COLO668 (cell line): Measurements from ENCODE around the gene BUD23.
"Not testable (repeated sequence)": the region's sequence is repeated elsewhere in the genome, so short reads cannot be mapped to it uniquely, and the experiment has no call there.

Experiments
- DNase-seq: peaks from one replicate; lab custom pipeline; 2025; ENCODE audit not compliant: unreplicated experiment; lab: John Stamatoyannopoulos, UW

BUD23 gene

GRCh38 chr7:73683056-73683787 lies at the start of gene BUD23, which contains the start of gene DNAJC30:
TSS of gene BUD23 (plus strand) at chr7:73683597. CDS start at chr7:73683626, 29 bp downstream.
TSS of gene DNAJC30 (minus strand) at chr7:73683453. CDS start at chr7:73683423, 30 bp downstream.
- DNase-seq = peak; percentile 97

DNA sequence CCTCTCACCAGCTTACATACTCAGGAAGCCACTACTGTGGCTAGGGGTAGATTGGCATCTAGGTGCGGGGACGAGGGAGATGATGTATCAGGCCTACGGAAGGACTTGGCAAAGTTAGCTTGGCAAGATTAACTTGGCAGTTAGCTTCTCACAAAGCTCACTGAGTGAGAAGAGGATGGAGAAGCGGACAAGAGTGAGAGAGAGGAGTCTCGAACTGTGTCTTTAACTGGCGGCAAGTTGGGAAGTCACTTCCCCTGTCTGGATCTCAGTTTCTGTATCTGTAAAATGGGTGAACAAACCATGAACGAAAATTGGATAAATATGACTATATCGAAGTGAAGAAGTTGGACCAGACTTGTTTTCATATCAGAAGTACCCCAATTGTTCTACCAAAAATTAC lies 49.6 kb upstream of the BUD23 start:
- no peak for DNase-seq

GRCh38 chr7:73635428-73636200 lies 47.8 kb upstream of the BUD23 start:
- no peak for DNase-seq

DNA sequence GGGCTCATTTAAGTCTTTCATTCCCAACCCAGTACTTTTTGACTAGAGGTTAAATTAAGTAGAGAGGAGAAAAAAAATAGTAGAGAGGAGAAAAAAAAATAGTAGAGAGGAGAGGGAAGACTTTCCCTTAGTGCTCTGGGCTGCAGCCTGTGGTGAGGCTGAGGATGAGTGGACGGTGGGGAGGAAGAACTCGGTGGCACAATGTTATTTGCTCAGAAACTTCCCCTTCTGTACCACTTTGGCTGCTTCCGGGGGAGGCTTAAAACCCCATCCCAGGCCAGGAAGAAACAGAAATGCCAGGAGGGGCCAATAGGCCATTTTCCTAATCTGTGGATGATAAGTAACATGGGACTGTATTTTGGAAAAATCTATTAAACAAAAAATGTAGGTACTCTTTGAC lies 44.5 kb upstream of the BUD23 start:
- DNase-seq = no peak

DNA sequence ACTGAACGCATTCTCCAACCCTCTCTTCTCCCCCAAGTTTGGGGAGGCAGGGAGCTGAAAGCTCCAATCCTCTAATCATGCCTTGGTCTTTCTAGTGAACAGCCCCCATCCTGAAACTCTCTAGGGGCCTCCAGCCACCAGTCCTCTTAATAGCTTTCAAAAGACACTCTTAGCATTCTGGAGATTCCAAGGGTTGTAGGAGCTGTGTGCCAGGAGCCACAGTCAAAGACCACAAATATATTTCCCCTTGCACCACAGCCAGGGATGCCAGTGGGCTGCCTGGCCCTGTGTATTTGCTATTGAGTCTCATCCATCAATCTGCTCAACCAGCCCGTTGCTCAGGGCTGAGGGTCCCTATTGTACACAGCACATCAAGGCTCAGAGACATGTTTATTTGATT lies 40.6 kb upstream of the BUD23 start:
- no peak for DNase-seq

- DNase-seq = no peak
Observed at GRCh38 chr7:73644688-73645286, 38.6 kb upstream of the BUD23 start.

- no peak for DNase-seq
Observed at GRCh38 chr7:73645643-73646174, 37.7 kb upstream of the BUD23 start.

GRCh38 chr7:73646785-73647724 lies 36.3 kb upstream of the BUD23 start:
- DNase-seq = no peak

DNA sequence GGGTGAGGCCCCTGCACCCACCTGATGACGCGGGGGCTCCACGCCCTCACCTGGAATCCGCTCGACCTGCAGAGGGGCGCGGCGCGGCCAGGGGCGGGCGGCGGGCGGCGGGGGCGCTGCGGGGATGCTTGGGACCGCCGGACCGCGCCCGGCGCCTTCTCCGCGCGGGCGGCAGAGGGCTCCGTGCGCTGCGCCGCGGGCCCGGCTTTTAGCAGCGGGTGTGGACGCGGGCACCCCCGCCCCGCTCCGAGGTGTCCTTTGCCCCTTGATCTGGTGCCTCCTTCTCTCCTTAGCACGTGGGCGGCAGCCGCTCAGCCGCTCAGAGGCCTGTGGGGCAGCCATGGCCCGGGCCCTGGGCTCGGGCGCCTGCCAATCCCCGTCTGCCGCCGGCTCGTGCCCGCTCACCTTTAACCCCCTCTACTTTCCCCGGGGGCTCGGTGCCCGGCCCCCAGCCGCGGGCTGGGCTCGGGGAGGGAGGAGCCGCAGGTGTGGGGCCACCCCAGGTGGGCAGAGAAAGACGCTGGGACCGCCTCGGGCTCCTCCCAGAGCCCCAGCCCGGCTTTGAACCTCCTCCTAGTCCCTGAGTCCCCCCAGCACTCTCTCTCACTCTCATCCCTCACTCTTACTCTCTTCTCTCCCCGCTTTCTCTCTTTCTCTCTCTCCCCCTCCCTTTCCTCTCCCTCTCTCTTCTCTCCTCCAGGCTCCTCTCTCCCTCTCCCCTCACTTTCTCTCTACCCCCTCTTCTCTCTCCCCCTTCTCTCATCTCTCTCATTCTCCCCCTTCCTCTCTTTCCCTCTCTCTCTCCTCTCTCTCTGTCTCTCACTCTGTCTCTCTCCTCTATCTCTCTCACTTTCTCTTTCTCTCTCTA lies 35.4 kb upstream of the BUD23 start:
- DNase-seq = peak; percentile 33

DNA sequence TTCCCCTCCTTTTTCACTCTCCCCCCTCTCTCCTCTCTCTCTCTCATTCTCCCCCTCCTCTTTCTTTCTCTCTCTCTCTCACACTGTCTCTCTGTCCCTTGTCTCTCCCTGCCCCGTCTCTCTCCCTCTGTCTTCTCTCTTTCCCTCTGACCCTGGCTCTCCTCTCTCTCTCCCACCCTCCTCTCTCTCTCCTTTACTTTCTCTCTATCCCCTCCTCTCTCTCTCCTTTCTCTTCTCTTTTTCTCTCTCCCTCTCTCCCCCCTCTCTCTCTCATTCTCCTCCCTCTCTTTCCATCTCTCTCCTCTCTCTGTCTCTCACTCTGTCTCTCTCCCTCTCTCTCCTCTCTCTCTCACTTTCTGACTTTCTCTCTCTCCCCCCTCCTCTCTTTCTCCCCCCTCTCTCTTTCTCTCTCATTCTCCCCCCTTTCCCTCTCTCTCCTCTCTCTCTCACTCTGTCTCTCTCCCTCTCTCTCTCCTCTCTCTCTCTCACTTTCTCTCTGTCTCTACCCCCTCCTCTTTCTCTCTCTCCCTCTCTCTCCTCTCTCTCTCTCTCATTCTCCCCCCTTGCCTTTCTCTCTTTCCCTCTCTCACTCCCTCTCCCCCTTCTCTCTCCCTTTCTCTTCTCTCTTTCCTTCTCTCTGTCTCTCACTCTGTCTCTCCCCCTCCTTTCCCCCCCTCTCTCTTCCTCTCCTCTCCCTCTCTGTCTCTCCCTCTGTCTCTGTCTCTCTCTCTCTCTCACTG lies 34.6 kb upstream of the BUD23 start:
- DNase-seq = no peak

- DNase-seq = no peak
Observed at GRCh38 chr7:73649576-73649975, 33.8 kb upstream of the BUD23 start.

DNA sequence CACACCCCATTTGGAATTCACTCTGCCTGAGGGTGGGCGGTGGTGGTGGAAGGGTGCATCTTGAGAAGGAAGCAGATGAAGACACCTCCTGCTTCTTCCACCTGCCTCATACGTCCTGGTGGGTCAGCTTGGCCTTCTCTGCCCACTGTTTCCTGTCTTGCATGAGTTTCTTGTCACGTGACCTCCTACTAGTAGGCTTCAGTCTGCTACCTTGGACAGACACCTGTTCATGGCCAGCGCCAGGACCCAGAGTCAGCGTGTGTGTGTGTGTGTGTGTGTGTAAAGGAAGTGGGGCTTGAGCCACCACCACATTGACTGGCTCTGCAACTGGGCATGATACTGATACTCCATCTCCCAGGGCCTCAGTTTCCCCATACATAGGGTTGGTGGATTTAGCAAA lies 32.9 kb upstream of the BUD23 start:
- no peak for DNase-seq

- DNase-seq = no peak
Observed at GRCh38 chr7:73652541-73652949, 30.9 kb upstream of the BUD23 start.

GRCh38 chr7:73655309-73655708 lies 28.1 kb upstream of the BUD23 start:
- DNase-seq = not testable (repeated sequence)

GRCh38 chr7:73659983-73660382 lies 23.4 kb upstream of the BUD23 start:
- no peak for DNase-seq

DNA sequence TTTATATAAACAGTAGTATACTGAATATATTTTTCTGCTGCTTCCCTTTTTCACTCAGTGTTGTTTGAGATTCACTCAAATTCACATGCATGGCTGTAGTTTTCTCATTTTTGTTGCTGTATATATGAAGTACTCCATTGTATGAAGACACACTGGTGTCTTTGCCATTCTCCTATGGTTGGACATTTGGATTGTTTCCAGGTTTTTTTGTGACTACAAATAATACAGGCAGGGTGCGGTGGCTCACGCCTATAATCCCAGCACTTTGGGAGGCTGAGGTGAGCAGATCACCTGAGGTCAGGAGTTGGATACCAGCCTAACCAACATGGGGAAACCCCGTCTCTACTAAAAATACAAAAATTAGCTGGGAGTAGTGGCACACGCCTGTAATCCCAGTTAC lies 22.8 kb upstream of the BUD23 start:
- not testable (repeated sequence) for DNase-seq

- DNase-seq = no peak
Observed at GRCh38 chr7:73663033-73663432, 20.4 kb upstream of the BUD23 start.

DNA sequence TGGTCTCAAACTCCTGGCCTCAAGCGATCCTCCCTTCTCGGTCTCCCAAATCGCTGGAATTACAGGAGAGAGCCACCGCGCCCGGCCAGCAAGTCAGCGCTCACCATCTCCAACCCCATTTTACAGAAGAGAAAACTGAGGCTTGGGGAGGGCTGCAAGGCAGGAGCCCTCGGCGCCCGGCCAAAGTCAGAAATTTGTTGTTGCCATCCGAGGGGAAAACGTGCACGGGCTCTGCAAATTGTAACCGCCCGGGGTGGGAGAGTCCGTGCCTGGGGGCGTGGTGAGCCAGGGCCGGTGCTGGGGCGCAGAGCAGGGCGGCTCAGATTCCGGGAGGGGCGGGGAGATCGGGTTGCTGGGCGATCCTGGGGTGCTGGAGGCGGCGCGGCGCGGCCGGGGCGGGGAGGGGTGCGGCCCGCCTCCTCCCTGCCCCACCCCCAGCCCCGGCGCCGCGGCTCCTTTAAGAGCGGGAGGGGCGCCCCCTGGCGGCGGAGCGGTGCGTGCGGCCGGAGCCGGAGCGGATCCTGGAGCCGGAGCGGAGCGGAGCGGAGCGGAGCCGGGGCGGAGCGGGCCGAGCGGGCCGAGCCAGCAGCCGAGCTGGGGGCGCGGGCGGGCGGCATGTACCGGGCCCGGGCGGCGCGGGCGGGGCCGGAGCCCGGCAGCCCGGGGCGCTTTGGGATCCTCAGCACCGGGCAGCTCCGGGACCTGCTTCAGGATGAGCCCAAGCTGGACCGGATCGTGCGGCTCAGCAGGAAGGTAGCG lies 15.9 kb upstream of the BUD23 start, which contains the start of gene VPS37D:
VPS37D (plus strand) TSS at position 488 of the 759 bp plus-strand sequence; CDS start at position 616, 128 bp downstream.
- peak; percentile 91 for DNase-seq
